Sciatic nerve (tissue), 2 donors: ENCODE results near the gene KHK. TPM values are rescaled to one million over a fixed set of nuclear protein-coding genes. Genes with fewer than 3 reads are reported as not detected.

ENCODE experiments used
- ATAC-seq: fragments of 200-7000 bp; cut with Tn5 transposase; one replicate; pipeline ENCODE4 v1.9.1; 2020; ENCODE audit warnings: mild to moderate bottlenecking, moderate library complexity
- DNase-seq: peaks from one replicate; pipeline ENCODE4 v3.0.0-alpha.2; 2020; ENCODE audit warnings: low spot score
- intact Hi-C: fragments of 100-400 bp; cut with DNase I; formaldehyde crosslinking; loops from one replicate; pipeline ENCODE4 v1.14.2; 2022
- total RNA-seq: library from RNA; stranded (reverse); fragmentation: NEBNext Ultra II Directional; extraction: Animal tissue kit (Norgen Biotek cat#: 25700); gene quantifications from one replicate; pipeline ENCODE4 v1.2.1, GENCODE V29; 2021
- donor health status: DM: no; HTN: no; CAD: no.
- donor health status: DM: no; HTN: no; CAD: no.

KHK gene
- 7.1 TPM for total RNA-seq

DNA sequence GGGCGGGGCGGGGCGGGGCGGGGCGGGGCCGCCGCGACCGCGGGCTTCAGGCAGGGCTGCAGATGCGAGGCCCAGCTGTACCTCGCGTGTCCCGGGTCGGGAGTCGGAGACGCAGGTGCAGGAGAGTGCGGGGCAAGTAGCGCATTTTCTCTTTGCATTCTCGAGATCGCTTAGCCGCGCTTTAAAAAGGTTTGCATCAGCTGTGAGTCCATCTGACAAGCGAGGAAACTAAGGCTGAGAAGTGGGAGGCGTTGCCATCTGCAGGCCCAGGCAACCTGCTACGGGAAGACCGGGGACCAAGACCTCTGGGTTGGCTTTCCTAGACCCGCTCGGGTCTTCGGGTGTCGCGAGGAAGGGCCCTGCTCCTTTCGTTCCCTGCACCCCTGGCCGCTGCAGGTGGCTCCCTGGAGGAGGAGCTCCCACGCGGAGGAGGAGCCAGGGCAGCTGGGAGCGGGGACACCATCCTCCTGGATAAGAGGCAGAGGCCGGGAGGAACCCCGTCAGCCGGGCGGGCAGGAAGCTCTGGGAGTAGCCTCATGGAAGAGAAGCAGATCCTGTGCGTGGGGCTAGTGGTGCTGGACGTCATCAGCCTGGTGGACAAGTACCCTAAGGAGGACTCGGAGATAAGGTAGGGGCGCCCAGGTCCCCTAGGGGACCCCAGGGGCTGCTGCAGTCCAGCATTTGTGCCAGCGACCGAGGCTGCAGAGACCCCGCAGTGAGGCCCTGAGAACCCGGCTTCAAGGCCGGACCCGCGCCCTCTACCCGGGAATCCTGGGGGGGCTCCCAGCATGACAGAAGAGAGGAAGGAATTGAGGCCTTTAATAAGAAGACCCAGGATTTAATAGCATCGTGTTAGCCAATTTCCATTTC lies at the start of gene KHK:
Gene KHK, plus strand, starts transcription at position 49 of the 870 bp plus-strand sequence. Its CDS starts 488 bp downstream, at position 537.
- peak; percentile 77 for DNase-seq
- intact Hi-C loops, result no loop called here
- ATAC-seq, result peak; percentile 7

DNA sequence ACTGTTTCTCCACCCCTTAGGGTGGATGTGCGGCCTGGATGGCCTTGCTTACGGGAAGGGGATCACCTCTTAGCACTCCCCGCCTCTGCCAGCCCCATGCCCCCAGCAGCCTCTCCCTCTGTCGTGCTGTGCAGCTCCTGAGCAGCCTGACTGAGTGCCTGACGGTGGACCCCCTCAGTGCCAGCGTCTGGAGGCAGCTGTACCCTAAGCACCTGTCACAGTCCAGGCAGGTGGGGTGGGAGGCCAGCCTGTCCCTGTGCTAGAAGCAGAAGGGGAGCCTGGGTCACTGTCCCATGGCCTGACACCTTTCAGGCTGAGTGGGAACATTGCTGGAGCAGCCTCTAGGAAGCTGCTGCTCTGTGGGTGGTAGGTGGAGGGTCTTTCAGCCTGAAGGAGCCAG lies 48.6 kb upstream of the KHK start:
- DNase-seq (no peak), ATAC-seq (no peak)
- intact Hi-C loops, result no loop called here

DNA sequence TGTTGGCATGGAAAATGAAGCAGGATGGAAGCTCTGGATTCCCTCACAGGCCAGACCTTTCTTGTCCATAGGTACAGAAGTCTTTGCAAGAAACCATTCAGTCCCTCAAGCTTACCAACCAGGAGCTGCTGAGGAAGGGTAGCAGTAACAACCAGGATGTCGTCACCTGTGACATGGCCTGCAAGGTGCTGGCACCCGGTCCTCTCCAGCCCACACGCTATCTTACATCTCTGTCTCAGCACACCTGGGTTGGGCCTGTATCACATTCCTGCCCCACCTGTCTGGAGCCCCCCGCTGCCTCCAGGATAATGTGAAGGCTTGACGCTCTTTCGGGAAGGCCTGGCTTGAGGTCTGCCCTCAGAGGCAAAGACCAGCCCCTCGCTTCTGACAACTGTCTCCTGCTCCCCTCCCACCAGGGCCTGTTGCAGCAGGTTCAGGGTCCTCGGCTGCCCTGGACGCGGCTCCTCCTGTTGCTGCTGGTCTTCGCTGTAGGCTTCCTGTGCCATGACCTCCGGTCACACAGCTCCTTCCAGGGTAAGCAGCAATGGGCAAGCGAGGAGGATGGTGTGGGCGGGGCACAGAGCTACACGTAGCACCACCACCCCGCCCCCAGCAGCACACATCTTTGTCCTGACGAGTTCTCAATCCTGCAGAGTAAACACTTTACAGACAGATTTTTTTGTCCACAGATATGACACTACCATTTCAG lies 47.8 kb upstream of the KHK start:
- intact Hi-C loops, result no loop called here
- DNase-seq (no peak), ATAC-seq (no peak)

DNA sequence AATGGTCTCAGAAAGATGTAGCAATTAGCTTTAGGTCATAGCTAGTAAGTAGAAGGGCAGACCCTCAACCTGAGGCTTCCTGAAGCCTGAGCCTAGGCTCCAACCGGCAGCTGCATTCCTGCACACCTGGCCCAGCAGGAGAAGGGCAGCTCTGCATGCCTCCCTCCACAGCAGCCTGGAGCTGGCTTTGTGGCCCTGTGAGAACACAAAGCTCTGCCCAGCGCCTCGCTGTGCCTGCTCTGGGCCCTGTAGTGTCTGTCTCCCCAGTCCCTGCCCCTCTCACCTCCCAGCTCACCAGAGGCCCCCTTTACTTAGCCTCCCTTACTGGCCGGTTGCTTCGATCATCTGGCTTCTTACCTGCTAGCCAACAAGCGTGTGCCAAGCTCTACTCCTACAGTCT lies 47.1 kb upstream of the KHK start:
- intact Hi-C loops, result no loop called here
- ATAC-seq, result no peak
- no peak for DNase-seq

DNA sequence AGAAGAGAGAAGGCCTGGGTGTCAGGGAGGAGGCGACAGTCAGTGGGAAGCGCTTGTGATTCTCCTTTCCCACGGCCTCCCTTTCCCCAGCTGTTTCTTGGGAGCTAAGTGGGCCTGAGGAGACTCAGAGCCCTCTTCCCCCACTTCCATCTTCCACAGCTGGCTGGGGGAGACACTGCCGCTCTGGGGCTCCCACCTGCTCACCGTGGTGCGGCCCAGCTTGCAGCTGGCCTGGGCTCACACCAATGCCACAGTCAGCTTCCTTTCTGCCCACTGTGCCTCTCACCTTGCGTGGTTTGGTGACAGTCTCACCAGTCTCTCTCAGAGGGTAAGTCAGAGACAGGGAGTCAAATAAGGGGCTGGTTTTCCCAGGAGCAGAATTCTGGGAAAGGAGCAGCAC lies 46.7 kb upstream of the KHK start:
- intact Hi-C loops, result no loop called here
- DNase-seq (no peak), ATAC-seq (no peak)

DNA sequence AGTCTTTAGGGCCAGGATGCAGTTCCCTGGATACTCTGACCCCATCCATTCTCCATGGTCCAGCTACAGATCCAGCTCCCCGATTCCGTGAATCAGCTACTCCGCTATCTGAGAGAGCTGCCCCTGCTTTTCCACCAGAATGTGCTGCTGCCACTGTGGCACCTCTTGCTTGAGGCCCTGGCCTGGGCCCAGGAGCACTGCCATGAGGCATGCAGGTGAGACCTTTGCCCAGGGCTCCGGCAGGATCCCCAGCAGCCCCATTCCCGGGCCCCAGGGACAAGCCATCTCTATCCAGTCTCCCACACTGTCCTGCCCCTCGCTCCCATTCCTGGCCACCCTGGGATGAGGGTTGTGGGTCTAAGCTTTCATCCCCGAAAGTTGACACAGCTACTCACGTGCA lies 46.3 kb upstream of the KHK start:
- ATAC-seq, result peak; percentile 23
- intact Hi-C loops, result no loop called here
- no peak for DNase-seq

DNA sequence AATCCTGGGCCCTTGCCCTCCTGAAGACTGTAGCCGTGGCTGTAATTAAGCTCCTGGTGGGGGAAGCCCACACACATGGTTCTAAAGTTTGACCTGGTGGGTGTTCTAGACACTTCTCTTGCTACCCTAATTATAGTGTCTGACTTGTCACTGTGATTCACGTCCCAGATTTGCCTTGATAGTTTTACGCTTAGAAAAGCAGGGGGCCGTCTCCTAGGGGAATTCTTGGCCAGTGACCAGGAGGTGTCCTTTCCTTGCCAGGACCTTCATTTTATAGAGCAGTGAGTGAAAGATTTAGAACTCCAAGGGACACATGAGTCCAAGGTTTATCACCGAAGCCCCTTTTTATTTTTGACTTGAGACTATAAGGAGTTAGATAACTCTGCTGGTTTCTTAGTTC lies 44.8 kb upstream of the KHK start:
- intact Hi-C loops, result no loop called here

DNA sequence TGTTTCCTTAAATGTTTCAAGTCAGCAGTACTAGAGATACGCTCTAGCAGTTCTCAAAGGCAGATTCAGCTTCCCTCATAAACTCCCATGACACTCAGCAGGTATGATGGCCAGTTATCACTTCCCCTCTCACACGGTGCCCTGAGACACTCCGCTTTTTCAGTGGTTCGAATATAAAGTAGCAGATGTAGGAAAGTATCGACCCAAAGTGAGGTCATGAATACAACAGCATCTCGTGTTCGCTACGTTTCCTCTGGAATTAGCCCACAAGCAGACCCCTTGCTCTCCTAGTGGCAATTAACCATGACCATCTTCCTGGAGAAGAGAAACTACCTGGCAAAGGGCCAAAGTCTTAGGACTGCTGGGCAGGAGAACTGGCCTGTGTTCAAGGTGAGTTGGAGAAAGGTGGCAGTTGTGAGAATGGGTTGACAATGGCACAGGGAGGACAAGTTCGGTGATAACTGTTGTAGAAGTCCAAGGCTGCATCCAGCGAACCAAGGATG lies 44.4 kb upstream of the KHK start:
- intact Hi-C loops, result no loop called here
- ATAC-seq (no peak), DNase-seq (no peak)

More for the DNA sequence above, 44.8 kb upstream of the KHK start:
- no peak for DNase-seq
- ATAC-seq, result no peak

DNA sequence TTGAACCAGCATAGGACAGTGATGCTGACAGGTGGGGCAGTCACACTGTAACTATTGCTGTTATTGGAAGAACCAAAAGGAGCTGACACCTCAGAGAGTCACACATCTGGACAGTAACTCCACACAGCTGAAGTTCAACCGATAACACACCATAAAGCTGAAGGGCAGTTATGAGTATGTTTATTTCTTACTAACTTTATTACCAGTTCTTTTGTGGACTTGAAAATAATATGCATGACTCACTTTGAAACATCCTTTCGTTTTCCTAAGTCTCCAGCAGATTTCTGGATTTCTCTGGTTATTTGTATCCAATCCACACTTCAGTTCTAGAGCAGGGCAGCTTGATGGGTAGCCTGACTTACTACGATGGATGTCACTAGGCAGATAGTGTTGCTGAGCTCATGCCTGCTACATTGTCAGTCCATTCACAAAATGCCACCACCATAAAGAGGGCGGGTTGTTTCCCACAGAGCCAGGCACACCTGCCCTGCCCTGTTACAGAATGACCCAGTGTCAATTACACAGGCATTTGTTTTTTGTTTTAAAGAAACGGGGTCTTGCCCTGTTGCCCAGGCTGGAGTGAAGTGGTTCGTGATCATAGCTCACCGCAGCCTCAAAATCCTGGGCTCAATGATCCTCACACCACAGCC lies 43.5 kb upstream of the KHK start:
- ATAC-seq (no peak), DNase-seq (no peak)
- intact Hi-C loops, result no loop called here

DNA sequence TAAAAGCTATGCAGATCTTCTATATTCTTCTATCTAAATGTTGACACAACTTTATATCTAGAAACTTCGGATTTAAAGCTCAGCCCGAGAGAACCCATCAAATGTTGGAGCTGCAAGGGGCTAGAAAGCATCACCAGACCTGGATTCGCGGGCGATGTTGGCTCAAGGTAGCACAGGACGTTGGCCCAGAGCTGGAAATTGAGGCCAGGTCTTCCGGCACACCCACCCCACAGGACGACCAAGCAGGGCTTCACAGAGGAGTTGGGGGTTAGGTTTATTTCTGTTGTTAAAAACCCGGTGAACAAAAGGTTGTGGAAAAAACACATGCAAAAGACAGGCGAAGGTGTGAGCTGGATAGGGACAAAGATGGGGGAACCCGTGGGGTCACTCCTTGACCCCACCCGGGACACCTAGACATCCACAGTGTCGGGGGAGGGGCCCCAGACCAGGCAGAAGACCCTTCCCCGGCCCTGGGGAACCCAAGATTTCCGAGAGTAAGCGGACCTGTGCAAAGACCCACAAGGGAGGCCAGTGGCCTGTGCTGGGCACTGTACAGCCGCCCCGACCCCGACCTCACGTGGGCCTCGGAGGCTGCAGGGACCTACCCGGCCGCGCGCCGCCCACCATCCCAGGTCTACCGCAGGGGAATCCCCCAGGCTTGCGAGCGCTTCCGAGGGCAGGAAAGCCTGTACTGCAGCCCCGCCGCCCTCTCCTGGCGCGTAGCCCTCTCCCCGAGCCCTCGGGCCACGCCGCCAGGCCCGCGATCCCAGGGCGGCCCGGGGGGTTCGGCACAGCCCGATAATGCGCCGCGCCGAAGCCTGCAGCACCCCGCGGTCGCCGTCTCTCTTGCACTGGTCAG lies 36.9 kb upstream of the KHK start:
- DNase-seq (peak; percentile 73), ATAC-seq (peak; percentile 24)
- intact Hi-C loops, result no loop called here

DNA sequence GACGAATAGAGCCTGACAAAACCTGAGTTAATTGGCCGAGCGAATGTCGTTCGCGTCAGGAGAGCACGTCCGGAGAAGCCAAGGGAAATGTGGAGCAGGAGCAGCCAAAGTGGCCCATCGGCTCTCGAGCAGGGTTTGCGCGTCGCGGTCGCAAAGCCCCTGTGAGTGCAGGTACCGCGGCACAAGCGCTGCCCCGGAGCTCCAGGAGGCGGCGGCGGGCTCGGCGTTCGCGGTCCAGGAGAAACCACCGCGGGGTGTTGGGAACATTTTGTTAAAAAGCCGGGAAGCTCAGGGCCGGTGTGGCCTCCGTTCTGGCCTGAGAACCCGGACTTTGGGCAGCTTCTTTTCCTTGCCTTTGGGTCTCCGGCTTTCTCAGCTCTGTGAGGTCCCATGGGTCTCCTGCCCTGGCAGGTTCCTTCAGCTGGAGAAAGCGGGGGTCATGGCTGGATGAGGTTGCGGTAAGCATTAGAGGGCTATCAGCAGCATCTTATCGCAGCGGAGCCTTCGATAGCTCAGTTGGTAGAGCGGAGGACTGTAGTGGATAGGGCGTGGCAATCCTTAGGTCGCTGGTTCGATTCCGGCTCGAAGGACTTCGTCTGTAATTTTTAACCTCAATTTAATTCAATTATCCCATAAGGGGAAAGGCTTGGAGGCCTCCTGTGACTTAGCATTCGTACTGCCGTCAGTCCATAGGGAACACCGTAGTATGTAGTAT lies 36.1 kb upstream of the KHK start:
- peak; percentile 94 for ATAC-seq
- DNase-seq, result peak; percentile 96
- intact Hi-C loops, result no loop called here

DNA sequence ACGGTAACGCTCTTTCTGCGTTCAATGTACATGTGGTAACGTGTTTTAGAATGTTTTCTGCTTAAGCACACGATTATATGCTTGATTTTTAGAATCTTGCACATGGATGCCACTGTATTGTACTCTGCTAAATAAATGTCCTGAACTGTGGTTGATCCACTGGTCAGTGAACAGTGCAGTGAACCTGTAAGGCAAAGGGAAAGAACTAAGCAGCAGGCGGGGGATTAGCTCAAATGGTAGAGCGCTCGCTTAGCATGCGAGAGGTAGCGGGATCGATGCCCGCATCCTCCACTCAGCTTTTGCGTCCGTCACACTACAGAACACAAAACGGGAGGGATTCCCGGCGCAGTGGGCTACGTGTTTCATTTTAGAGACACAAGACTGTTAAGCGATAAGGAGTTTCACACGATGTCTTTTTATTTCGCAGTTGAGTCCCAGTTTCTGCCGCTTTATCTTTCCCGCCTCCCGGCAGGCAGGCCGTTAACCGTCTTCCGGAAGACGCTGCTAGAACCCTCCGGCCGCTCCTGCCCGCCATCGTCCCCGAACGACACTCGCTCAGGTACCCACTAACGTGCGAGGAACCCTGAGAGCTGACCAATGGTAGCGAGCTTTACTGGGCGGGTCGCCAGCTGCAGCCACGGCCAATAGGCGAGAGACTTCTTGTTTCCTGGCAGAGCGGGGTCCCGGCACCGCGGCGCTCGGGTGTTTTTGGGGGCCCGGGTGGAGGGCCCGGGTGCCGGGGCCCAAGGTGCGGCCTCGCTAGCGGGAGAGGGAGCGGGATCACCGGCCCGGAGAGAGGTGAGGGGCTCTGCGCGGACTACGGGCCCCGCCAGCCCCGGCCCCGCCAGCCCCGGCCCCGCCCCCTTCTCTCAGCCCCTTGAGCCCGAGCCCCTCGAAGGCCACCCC lies 35.3 kb upstream of the KHK start, which contains the start of gene AGBL5:
Gene AGBL5, plus strand, starts transcription at position 673 of the 906 bp plus-strand sequence. CDS start 1,291 bp downstream, outside the sequence.
- ATAC-seq, result peak; percentile 93
- intact Hi-C loops, result no loop called here
- DNase-seq, result peak; percentile 98

DNA sequence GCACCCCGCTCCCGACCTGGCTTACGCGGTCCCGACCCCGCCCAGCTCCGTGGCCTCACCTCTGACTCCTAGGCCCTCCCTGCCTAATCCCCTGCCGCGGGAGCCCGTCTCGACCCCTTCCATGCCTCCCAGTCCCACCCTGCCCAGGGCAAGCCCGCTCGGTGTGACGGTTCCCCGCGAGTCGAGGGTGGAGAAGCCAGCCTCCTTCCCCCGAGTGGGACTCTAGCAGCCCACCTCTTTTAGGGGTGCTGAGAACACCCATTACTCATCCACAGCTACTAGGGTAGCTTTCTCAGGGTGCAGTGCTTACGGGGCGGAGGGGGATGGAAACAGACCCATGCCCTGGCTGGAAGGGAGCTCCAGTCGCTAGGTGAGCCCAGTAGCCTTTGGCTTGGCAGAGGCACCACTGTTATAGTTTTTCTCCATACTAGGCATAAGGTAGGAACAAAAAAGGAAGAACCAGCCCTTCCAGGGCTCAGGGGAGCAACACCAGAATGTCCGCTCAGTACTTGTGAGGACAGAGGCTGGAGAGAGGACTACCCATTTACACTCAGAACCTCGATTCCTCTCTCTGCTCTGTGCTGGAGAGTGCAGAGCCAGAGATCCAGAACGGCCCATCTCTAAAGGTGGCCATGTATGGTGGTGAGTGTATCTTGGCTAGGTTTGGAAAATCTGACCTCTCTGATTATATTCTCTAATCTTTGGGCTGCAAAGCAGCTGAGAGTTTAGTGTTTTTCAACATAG lies 34.5 kb upstream of the KHK start:
- DNase-seq (peak; percentile 79), ATAC-seq (no peak)
- intact Hi-C loops, result no loop called here

DNA sequence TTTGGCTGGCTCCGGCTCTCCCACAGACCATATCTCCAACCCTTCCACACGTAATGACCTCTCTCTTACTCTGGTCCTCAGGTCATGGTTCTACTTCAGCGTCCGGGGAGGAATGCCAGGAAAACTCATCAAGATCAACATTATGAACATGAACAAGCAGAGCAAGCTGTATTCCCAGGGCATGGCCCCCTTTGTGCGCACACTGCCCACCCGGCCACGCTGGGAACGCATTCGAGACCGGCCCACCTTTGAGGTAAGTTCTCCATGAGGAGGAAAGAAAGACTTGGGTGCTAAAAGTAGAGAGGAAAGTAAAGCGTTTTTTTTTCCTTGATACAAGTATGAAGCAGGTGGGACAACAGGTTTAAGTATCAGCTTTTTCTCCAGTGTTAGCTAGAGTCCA lies 33.3 kb upstream of the KHK start:
- intact Hi-C loops, result no loop called here
- DNase-seq (no peak), ATAC-seq (no peak)

DNA sequence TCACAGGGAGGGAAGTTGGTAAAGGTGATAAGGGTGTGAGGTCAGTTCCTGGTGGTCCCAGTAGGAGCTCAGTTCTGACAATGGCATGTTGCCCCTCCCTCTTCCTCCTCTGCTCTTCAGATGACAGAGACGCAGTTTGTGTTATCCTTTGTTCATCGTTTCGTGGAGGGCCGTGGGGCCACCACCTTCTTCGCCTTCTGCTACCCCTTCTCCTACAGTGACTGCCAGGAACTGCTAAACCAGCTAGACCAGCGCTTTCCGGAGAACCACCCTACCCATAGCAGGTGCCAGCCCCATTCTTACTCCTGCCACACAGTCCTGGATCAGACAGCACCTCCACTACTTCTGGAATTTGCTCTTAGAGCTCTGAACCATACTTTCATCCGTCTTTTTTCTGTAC lies 32.8 kb upstream of the KHK start:
- ATAC-seq (no peak), DNase-seq (no peak)
- intact Hi-C loops, result no loop called here

DNA sequence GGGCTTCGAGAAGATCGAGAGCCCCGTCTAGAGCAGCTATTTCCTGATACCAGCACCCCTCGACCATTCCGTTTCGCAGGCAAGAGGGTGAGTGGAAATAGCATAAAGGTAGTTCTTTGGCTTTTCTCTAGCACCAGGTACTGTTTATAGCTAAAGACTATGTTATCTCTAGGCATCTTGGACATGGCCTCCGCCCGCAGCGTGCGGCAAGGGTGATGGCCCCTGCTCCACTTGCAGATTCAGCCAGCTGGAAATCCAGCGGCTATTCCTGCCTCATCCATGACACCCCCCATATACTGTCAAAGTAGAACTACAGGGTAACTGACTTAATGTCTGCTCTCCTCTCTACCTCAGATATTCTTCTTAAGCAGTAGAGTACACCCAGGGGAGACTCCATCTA lies 31.9 kb upstream of the KHK start:
- intact Hi-C loops, result no loop called here
- DNase-seq (no peak), ATAC-seq (no peak)

DNA sequence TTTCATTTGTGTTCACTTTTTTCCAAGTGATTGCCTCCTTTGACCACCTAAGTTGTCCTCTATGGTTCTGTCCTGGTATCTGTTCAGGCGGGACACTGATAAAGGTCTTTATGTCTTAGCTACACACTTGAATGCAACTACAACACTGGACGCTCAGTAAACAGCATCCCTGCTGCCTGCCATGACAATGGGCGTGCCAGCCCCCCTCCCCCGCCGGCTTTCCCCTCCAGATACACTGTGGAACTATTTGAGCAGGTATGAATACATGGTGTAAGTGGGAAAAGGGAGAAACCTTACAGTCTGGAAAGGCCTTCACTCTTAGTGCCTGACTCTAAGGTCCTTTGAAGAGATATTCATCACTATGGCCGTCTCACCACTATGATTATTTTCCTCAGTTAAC lies 29.4 kb upstream of the KHK start:
- ATAC-seq, result no peak
- DNase-seq, result no peak
- intact Hi-C loops, result no loop called here
